ENCODE results near the gene EHBP1L1.

EHBP1L1 gene

GRCh38 chr11:65576867-65577755 lies 1.3 kb downstream of the EHBP1L1 start:
- 0 out of 2 replicates have a peak, but pooled peaks have one; percentile 9 for TF ChIP-seq RARB (CRISPR knock-in tag; IDR thresholded peaks at IDR 0.05)
- TF ChIP-seq, protein P1, sequence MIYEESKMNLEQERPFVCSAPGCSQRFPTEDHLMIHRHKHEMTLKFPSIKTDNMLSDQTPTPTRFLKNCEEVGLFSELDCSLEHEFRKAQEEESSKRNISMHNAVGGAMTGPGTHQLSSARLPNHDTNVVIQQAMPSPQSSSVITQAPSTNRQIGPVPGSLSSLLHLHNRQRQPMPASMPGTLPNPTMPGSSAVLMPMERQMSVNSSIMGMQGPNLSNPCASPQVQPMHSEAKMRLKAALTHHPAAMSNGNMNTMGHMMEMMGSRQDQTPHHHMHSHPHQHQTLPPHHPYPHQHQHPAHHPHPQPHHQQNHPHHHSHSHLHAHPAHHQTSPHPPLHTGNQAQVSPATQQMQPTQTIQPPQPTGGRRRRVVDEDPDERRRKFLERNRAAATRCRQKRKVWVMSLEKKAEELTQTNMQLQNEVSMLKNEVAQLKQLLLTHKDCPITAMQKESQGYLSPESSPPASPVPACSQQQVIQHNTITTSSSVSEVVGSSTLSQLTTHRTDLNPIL (CRISPR knock-in tag; IDR thresholded peaks at IDR 0.05; ENCODE audit: low read depth): no peak
- ATAC-seq: peak; percentile 71

DNA sequence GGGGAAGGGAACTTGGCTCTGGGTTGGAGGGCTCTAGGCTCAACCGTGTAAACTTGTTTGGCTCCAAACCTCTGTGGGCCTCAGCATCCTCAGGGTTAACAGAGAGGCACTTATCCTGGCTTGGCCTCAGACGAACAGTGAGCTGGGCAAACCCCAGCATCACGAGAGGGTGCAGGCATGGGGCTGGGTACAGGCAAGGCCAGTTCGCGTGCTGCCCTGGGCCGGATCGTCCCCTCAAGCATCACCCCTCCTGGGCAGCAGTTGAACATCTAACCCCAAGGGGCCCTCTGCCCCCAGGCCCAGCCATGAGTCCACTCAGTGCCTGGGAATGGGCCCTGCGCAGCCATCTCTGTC lies 1.9 kb downstream of the EHBP1L1 start:
- TF ChIP-seq ZFP30 (CRISPR knock-in tag; IDR thresholded peaks at IDR 0.05): no peak
- TF ChIP-seq ZFP3 (CRISPR knock-in tag; IDR thresholded peaks at IDR 0.05): no peak
- TF ChIP-seq ZC3H10 (CRISPR knock-in tag; IDR thresholded peaks at IDR 0.05): no peak
- TF ChIP-seq, protein P1 (CRISPR knock-in tag; IDR thresholded peaks at IDR 0.05; ENCODE audit: low read depth): no peak
- no peak for TF ChIP-seq SNAI2 (CRISPR knock-in tag; IDR thresholded peaks at IDR 0.05)
- TF ChIP-seq PATZ1 (CRISPR knock-in tag; IDR thresholded peaks at IDR 0.05; ENCODE audit: borderline replicate concordance): no peak
- no peak for TF ChIP-seq ZNF8 (CRISPR knock-in tag; IDR thresholded peaks at IDR 0.05)
- TF ChIP-seq OSR1 (CRISPR knock-in tag; IDR thresholded peaks at IDR 0.05): no peak
- no peak for TF ChIP-seq PPARA (CRISPR knock-in tag; IDR thresholded peaks at IDR 0.05; ENCODE audit: borderline replicate concordance)
- no peak for TF ChIP-seq CSDC2 (CRISPR knock-in tag; IDR thresholded peaks at IDR 0.05)
- TF ChIP-seq RARB (CRISPR knock-in tag; IDR thresholded peaks at IDR 0.05): no peak
- TF ChIP-seq, protein P2, sequence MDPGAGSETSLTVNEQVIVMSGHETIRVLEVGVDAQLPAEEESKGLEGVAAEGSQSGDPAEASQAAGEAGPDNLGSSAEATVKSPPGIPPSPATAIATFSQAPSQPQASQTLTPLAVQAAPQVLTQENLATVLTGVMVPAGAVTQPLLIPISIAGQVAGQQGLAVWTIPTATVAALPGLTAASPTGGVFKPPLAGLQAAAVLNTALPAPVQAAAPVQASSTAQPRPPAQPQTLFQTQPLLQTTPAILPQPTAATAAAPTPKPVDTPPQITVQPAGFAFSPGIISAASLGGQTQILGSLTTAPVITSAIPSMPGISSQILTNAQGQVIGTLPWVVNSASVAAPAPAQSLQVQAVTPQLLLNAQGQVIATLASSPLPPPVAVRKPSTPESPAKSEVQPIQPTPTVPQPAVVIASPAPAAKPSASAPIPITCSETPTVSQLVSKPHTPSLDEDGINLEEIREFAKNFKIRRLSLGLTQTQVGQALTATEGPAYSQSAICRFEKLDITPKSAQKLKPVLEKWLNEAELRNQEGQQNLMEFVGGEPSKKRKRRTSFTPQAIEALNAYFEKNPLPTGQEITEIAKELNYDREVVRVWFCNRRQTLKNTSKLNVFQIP (CRISPR knock-in tag; IDR thresholded peaks at IDR 0.05; ENCODE audit: borderline replicate concordance, low read depth): no peak
- TF ChIP-seq ZNF565 (CRISPR knock-in tag; conservative IDR thresholded peaks at IDR 0.05; ENCODE audit: low read depth): no peak
- no peak for TF ChIP-seq ZNF70 (CRISPR knock-in tag; IDR thresholded peaks at IDR 0.05)
- TF ChIP-seq CSRNP3 (CRISPR knock-in tag; IDR thresholded peaks at IDR 0.05): no peak
- peak; percentile 2 for ATAC-seq

DNA sequence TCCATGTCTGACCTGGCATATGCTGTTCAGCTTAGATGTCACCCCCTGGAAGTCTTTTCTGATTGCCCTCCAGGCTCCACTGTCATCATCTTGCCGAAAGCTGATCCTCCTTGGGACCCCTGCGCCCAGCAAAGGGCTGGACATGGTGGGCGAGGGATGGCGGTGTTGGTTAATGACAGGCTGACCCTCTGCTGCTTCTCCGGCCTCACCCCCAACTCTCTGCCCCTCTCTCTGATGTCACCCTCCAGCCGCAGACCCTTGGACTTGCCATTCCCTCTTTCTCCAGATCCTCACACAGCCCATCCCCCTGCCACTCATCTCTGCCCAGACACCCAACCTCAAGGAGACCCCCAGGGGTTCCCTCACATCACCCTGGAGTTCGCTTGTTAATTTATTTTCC lies 2.3 kb downstream of the EHBP1L1 start:
- ATAC-seq: no peak
- no peak for TF ChIP-seq PATZ1 (CRISPR knock-in tag; IDR thresholded peaks at IDR 0.05; ENCODE audit: borderline replicate concordance)
- no peak for TF ChIP-seq ZNF565 (CRISPR knock-in tag; conservative IDR thresholded peaks at IDR 0.05; ENCODE audit: low read depth)
- no peak for TF ChIP-seq BACH2 (CRISPR knock-in tag; IDR thresholded peaks at IDR 0.05; ENCODE audit: borderline replicate concordance)
- no peak for TF ChIP-seq SNAI2 (CRISPR knock-in tag; IDR thresholded peaks at IDR 0.05)
- no peak for TF ChIP-seq ZNF8 (CRISPR knock-in tag; IDR thresholded peaks at IDR 0.05)
- no peak for TF ChIP-seq ZC3H10 (CRISPR knock-in tag; IDR thresholded peaks at IDR 0.05)
- TF ChIP-seq GLIS3 (CRISPR knock-in tag; IDR thresholded peaks at IDR 0.05): no peak
- TF ChIP-seq TSHZ2 (CRISPR knock-in tag; IDR thresholded peaks at IDR 0.05): no peak
- no peak for TF ChIP-seq CSDC2 (CRISPR knock-in tag; IDR thresholded peaks at IDR 0.05)
- TF ChIP-seq ESRRG (CRISPR knock-in tag; IDR thresholded peaks at IDR 0.05): no peak
- TF ChIP-seq ZNF70 (CRISPR knock-in tag; IDR thresholded peaks at IDR 0.05): no peak
- TF ChIP-seq, protein P1 (CRISPR knock-in tag; IDR thresholded peaks at IDR 0.05; ENCODE audit: low read depth): no peak
- TF ChIP-seq ZFP3 (CRISPR knock-in tag; IDR thresholded peaks at IDR 0.05): no peak
- no peak for TF ChIP-seq CSRNP3 (CRISPR knock-in tag; IDR thresholded peaks at IDR 0.05)
